ENCODE measurements around the gene SERPINA6.

Gene SERPINA6

GRCh38 chr14:94329857-94330256 is 6.7 kb upstream of the SERPINA6 start:
- DNase-seq (ENCODE audit: low spot score): no peak
- in situ Hi-C loops (cut with MboI; ENCODE audit: low sequenced_read_pairs, unreplicated experiment): no loop called here
- no peak for TF ChIP-seq CTCF (IDR thresholded peaks at IDR 0.05; ENCODE audit: borderline replicate concordance, control extremely low read depth, extremely low read depth, insufficient read depth, missing control alignments)

- DNase-seq (ENCODE audit: low spot score): no peak
- in situ Hi-C loops (cut with MboI; ENCODE audit: low sequenced_read_pairs, unreplicated experiment): no loop called here
- TF ChIP-seq CTCF (IDR thresholded peaks at IDR 0.05; ENCODE audit: borderline replicate concordance, control extremely low read depth, extremely low read depth, insufficient read depth, missing control alignments): no peak
These were observed 5.1 kb upstream of the SERPINA6 start for GRCh38 chr14:94328196-94328595.

- in situ Hi-C loops (cut with MboI; ENCODE audit: low sequenced_read_pairs, unreplicated experiment): no loop called here
- no peak for TF ChIP-seq CTCF (IDR thresholded peaks at IDR 0.05; ENCODE audit: borderline replicate concordance, control extremely low read depth, extremely low read depth, insufficient read depth, missing control alignments)
- no peak for DNase-seq (ENCODE audit: low spot score)
These were observed 1.5 kb downstream of the SERPINA6 start for GRCh38 chr14:94321421-94322271.

- TF ChIP-seq CTCF (IDR thresholded peaks at IDR 0.05; ENCODE audit: borderline replicate concordance, control extremely low read depth, extremely low read depth, insufficient read depth, missing control alignments): no peak
- no peak for DNase-seq (ENCODE audit: low spot score)
- in situ Hi-C loops (cut with MboI; ENCODE audit: low sequenced_read_pairs, unreplicated experiment): no loop called here
These were observed 2.9 kb downstream of the SERPINA6 start for GRCh38 chr14:94320243-94320642.

- in situ Hi-C loops (cut with MboI; ENCODE audit: low sequenced_read_pairs, unreplicated experiment): no loop called here
- DNase-seq (ENCODE audit: low spot score): no peak
- TF ChIP-seq CTCF (IDR thresholded peaks at IDR 0.05; ENCODE audit: borderline replicate concordance, control extremely low read depth, extremely low read depth, insufficient read depth, missing control alignments): no peak
These were observed 5.9 kb downstream of the SERPINA6 start for GRCh38 chr14:94317259-94317658.

- no peak for TF ChIP-seq CTCF (IDR thresholded peaks at IDR 0.05; ENCODE audit: borderline replicate concordance, control extremely low read depth, extremely low read depth, insufficient read depth, missing control alignments)
- in situ Hi-C loops (cut with MboI; ENCODE audit: low sequenced_read_pairs, unreplicated experiment): no loop called here
These were observed 6.4 kb downstream of the SERPINA6 start for GRCh38 chr14:94316692-94317091.

More at GRCh38 chr14:94316692-94317091, 6.4 kb downstream of the SERPINA6 start:
- no peak for DNase-seq (ENCODE audit: low spot score)
